GM18526 (cell line): Measurements from ENCODE around the gene MPV17.

ENCODE experiments used
- POLR2A ChIP-seq: IDR thresholded peaks from 3 replicates; pipeline ENCODE4 v1.6.1; 2011; ENCODE audit not compliant: insufficient read length; ENCODE audit errors: extremely low read depth

Gene MPV17

GRCh38 chr2:27350106-27350693 is 27.3 kb upstream of the MPV17 start:
- TF ChIP-seq POLR2A = no peak

- no peak for TF ChIP-seq POLR2A
Observed at GRCh38 chr2:27347641-27348040, 24.7 kb upstream of the MPV17 start.

GRCh38 chr2:27336173-27336572 is 13.3 kb upstream of the MPV17 start:
- TF ChIP-seq POLR2A = no peak

- TF ChIP-seq POLR2A = no peak
Observed at GRCh38 chr2:27335311-27335710, 12.4 kb upstream of the MPV17 start.

GRCh38 chr2:27324720-27325119 is 1.8 kb upstream of the MPV17 start:
- TF ChIP-seq POLR2A = no peak

GRCh38 chr2:27323596-27324285 is 844 bp upstream of the MPV17 start:
- no peak for TF ChIP-seq POLR2A

- TF ChIP-seq POLR2A = no peak
Observed at GRCh38 chr2:27322301-27322765, 564 bp downstream of the MPV17 start.

GRCh38 chr2:27320958-27321543 is 1.8 kb downstream of the MPV17 start:
- TF ChIP-seq POLR2A = no peak

GRCh38 chr2:27316655-27317412 is 6.1 kb downstream of the MPV17 start:
- no peak for TF ChIP-seq POLR2A

GRCh38 chr2:27315122-27315521 is 7.8 kb downstream of the MPV17 start:
- TF ChIP-seq POLR2A = no peak

- no peak for TF ChIP-seq POLR2A
Observed at GRCh38 chr2:27314709-27315108, 8.2 kb downstream of the MPV17 start.

- no peak for TF ChIP-seq POLR2A
Observed at GRCh38 chr2:27313882-27314645, 8.8 kb downstream of the MPV17 start.

- no peak for TF ChIP-seq POLR2A
Observed at GRCh38 chr2:27312152-27312551, 10.7 kb downstream of the MPV17 start.

GRCh38 chr2:27309651-27310050 is 13.2 kb downstream of the MPV17 start:
- TF ChIP-seq POLR2A = no peak

GRCh38 chr2:27308359-27308881 is 14.5 kb downstream of the MPV17 start, which contains the start of gene UCN:
TSS of gene UCN (minus strand) at chr2:27308445. CDS start at chr2:27307895, 550 bp downstream.
- TF ChIP-seq POLR2A = no peak
